HFF-Myc (cell line): ENCODE measurements around the gene SLC45A1.

Source experiments
- DNase-seq: peaks from one replicate; pipeline ENCODE4 v3.0.0-alpha.2; 2011; ENCODE audit warnings: low read depth; ENCODE audit errors: extremely low read depth
- H3K4me3 ChIP-seq: replicated peaks from 2 replicates; pipeline ENCODE4 v1.5.1; 2011; ENCODE audit warnings: low read depth, mild to moderate bottlenecking, control low read depth, low read length
- CTCF ChIP-seq: IDR thresholded peaks from 2 replicates; pipeline ENCODE4 v1.5.1; 2012; ENCODE audit warnings: mild to moderate bottlenecking, low read depth, low read length, control low read depth; ENCODE audit errors: missing control alignments

Gene SLC45A1

GRCh38 chr1:8297245-8297644, 20.7 kb upstream of the SLC45A1 start:
- TF ChIP-seq CTCF = no peak
- H3K4me3 ChIP-seq = no peak overlapping the region
- no peak for DNase-seq

- DNase-seq = no peak
- TF ChIP-seq CTCF = no peak
- no peak overlapping the region for H3K4me3 ChIP-seq
Observed at GRCh38 chr1:8299963-8300362, 18.0 kb upstream of the SLC45A1 start.

GRCh38 chr1:8302081-8302956, 15.6 kb upstream of the SLC45A1 start:
- H3K4me3 ChIP-seq = no peak overlapping the region
- no peak for TF ChIP-seq CTCF
- no peak for DNase-seq

GRCh38 chr1:8303141-8303540, 14.8 kb upstream of the SLC45A1 start:
- DNase-seq = no peak
- TF ChIP-seq CTCF = no peak
- H3K4me3 ChIP-seq = no peak overlapping the region

GRCh38 chr1:8303876-8304275, 14.0 kb upstream of the SLC45A1 start:
- TF ChIP-seq CTCF = no peak
- DNase-seq = no peak
- H3K4me3 ChIP-seq = no peak overlapping the region

GRCh38 chr1:8307628-8308027, 10.3 kb upstream of the SLC45A1 start:
- no peak for TF ChIP-seq CTCF
- H3K4me3 ChIP-seq = no peak overlapping the region
- no peak for DNase-seq
